Stimulated activated CD8-positive, alpha-beta memory T cell treated with anti-CD3 and anti-CD28 coated beads, Interleukin-2, amount 100 ng/mL, for 48 hours (primary cell): ENCODE results near the gene TMEM191C.
"Not testable (repeated sequence)": the region's sequence is repeated elsewhere in the genome, so short reads cannot be mapped to it uniquely, and the experiment has no call there.

Source experiments
- DNase-seq, 2 donors: peaks; one replicate each; pipeline ENCODE4 v3.0.0-alpha.2; 2020; ENCODE audit warnings: low read depth in 2 of 2

The TMEM191C gene

GRCh38 chr22:21473664-21474063 is 6.5 kb downstream of the TMEM191C start:
- not testable (repeated sequence) for DNase-seq

GRCh38 chr22:21484039-21484438 is 16.9 kb downstream of the TMEM191C start:
- DNase-seq: not testable (repeated sequence)

GRCh38 chr22:21487723-21488122 is 20.5 kb downstream of the TMEM191C start:
- not testable (repeated sequence) for DNase-seq

GRCh38 chr22:21489149-21489680 is 22.0 kb downstream of the TMEM191C start:
- not testable (repeated sequence) for DNase-seq

GRCh38 chr22:21490556-21490955 is 23.4 kb downstream of the TMEM191C start:
- not testable (repeated sequence) for DNase-seq

- not testable (repeated sequence) for DNase-seq
These were observed 25.1 kb downstream of the TMEM191C start for GRCh38 chr22:21492271-21492670.

- not testable (repeated sequence) for DNase-seq
These were observed 26.9 kb downstream of the TMEM191C start for GRCh38 chr22:21493789-21494782.

- DNase-seq: not testable (repeated sequence)
These were observed 30.8 kb downstream of the TMEM191C start for GRCh38 chr22:21497984-21498383.

GRCh38 chr22:21498489-21498888 is 31.3 kb downstream of the TMEM191C start:
- not testable (repeated sequence) for DNase-seq

- not testable (repeated sequence) for DNase-seq
These were observed 32.7 kb downstream of the TMEM191C start for GRCh38 chr22:21499623-21500506.

- not testable (repeated sequence) for DNase-seq
These were observed 43.2 kb downstream of the TMEM191C start for GRCh38 chr22:21510397-21510796.

- not testable (repeated sequence) for DNase-seq
These were observed 44.8 kb downstream of the TMEM191C start for GRCh38 chr22:21512022-21512421.

GRCh38 chr22:21514117-21514516 is 46.9 kb downstream of the TMEM191C start:
- not testable (repeated sequence) for DNase-seq

- not testable (repeated sequence) for DNase-seq
These were observed 48.0 kb downstream of the TMEM191C start for GRCh38 chr22:21515234-21515633.

- not testable (repeated sequence) for DNase-seq
These were observed 49.3 kb downstream of the TMEM191C start for GRCh38 chr22:21516522-21516921.

- DNase-seq: peak in 1 of 2 donors; percentile 50
These were observed 50.0 kb downstream of the TMEM191C start for GRCh38 chr22:21516970-21517764.
